Common myeloid progenitor, CD34-positive (primary cell): ENCODE measurements around the gene HEXD.
A peak's percentile ranks its signal among the peaks of the same experiment; 100 is the strongest.

Experiments
- CTCF ChIA-PET: fragments of 350-600 bp; sonication (Branson Sonifier 250); formaldehyde crosslinking; loops from one replicate; lab custom pipeline; 2021; ENCODE audit warnings: antibody characterized with exemption; lab: Charles Lee
- POLR2A ChIA-PET: fragments of 350-600 bp; sonication (Branson Sonifier 250); formaldehyde crosslinking; loops from one replicate; lab custom pipeline; 2021; ENCODE audit warnings: antibody characterized with exemption; lab: Charles Lee
- DNase-seq, 3 donors: peaks; one replicate each; pipeline versions ENCODE4 v3.0.0 to v3.0.0-alpha.2; 2013
- H3K27ac ChIP-seq, 2 experiments: 1 replicate in 1 of 2; 2 replicates in 1 of 2; pipeline ENCODE4 v1.7.0; 2013; ENCODE audit warnings: inconsistent platforms in 2 of 2, low read length in 2 of 2, mild to moderate bottlenecking in 2 of 2, low read depth in 1 of 2, moderate library complexity in 1 of 2; ENCODE audit not compliant: severe bottlenecking in 2 of 2, insufficient read depth in 1 of 2, poor library complexity in 1 of 2
- H3K27me3 ChIP-seq, 5 experiments: replicated peaks in 2 of 5; 1 replicate in 3 of 5; 2 replicates in 2 of 5; pipeline versions ENCODE4 v1.6.1 to v1.7.0; 2013; ENCODE audit warnings: low read length in 4 of 5, mild to moderate bottlenecking in 2 of 5, moderate library complexity in 2 of 5, inconsistent platforms in 1 of 5; ENCODE audit not compliant: insufficient read depth in 5 of 5, control insufficient read depth in 4 of 5
- H3K36me3 ChIP-seq, 4 experiments: 1 replicate in 2 of 4; 2 replicates in 2 of 4; pipeline versions ENCODE4 v1.6.1 to v1.7.0; 2013; ENCODE audit warnings: low read length in 3 of 4, control low read depth in 1 of 4, mild to moderate bottlenecking in 1 of 4; ENCODE audit not compliant: control insufficient read depth in 4 of 4, insufficient read depth in 4 of 4
- H3K4me1 ChIP-seq, 4 experiments: 1 replicate in 3 of 4; 2 replicates in 1 of 4; pipeline versions ENCODE4 v1.6.1 to v1.7.1; 2013; ENCODE audit warnings: low read length in 3 of 4, mild to moderate bottlenecking in 3 of 4, control low read depth in 1 of 4, inconsistent platforms in 1 of 4, moderate library complexity in 1 of 4; ENCODE audit not compliant: control insufficient read depth in 4 of 4, insufficient read depth in 4 of 4; ENCODE audit errors: control extremely low read depth in 1 of 4
- H3K4me3 ChIP-seq, 7 experiments: 1 replicate in 4 of 7; 2 replicates in 3 of 7; pipeline versions ENCODE4 v1.5.1 to v1.7.0; 2013; ENCODE audit warnings: mild to moderate bottlenecking in 7 of 7, low read length in 6 of 7, moderate library complexity in 6 of 7, inconsistent platforms in 2 of 7, low read depth in 2 of 7, control low read depth in 1 of 7; ENCODE audit not compliant: insufficient read depth in 4 of 7, control insufficient read depth in 1 of 7; ENCODE audit errors: extremely low read depth in 1 of 7
- H3K9me3 ChIP-seq, 5 experiments: 1 replicate in 4 of 5; 2 replicates in 1 of 5; pipeline versions ENCODE4 v1.6.1 to v1.7.1; 2013; ENCODE audit warnings: low read length in 4 of 5, mild to moderate bottlenecking in 2 of 5, inconsistent platforms in 1 of 5, low read depth in 1 of 5, moderate library complexity in 1 of 5; ENCODE audit not compliant: control insufficient read depth in 4 of 5, insufficient read depth in 2 of 5; ENCODE audit errors: control extremely low read depth in 1 of 5
- WGBS: methylation state at CpG from one replicate; pipeline ENCODE4 v1.1.5; 2013; ENCODE audit not compliant: insufficient coverage; 5-methylcytosine and 5-hydroxymethylcytosine counted together

HEXD gene

GRCh38 chr17:82464567-82464929 lies 46.4 kb downstream of the HEXD start:
- Histone ChIP-seq H3K27me3 (no peaks in the 10 kb centered on the region), H3K27ac (no peak overlapping the region), H3K9me3 (no peaks in the 10 kb centered on the region), H3K4me1 (peaks cover 0 to 5% (median 3%) of the 10 kb centered on the region in 4 experiments), H3K4me3 (no peak overlapping the region), H3K36me3 (peaks cover 22 to 90% (median 62%) of the 10 kb centered on the region in 4 experiments)
- no peak for DNase-seq
- WGBS: over 99% methylated on average over 10 of the region's 11 CpGs
- CTCF ChIA-PET: no interaction called here
- POLR2A ChIA-PET: no interaction called here

DNA sequence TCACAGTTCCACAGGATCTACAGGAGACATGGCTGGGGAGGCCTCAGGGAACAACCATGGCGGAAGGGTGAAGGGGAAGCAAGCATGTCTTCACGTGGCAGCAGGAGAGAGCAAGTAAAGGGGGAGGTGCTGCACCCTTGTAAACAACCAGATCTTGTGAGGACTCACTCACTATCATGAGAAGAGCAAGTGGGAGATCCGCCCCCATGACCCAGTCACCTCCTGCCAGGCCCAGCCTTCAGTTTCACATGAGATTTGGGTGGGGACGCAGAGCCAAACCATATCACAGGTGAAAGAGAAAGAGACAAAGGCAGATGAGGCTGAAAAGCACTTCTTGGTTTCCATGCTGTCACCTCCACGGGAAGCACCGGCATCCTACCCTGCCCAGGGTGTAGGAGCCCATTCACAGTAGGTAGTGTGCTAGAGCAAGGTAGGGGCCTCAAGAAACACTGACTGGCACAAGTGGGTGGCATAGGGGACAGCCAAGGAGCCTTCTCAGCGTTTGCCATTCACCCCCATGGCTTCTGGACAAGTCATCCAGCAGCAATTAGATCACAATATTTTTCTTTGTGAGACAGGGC lies 47.0 kb downstream of the HEXD start:
- CTCF ChIA-PET: interaction anchor here (1.4 kb wide), 1 partner anchor 8 kb away, joined by 3 read pairs; no protein-coding TSS in a partner anchor
- WGBS: 96% methylated on average over 7 of the region's 7 CpGs
- Histone ChIP-seq H3K4me3 (no peak overlapping the region), H3K27ac (no peak overlapping the region), H3K4me1 (no peaks in the 10 kb centered on the region), H3K27me3 (no peaks in the 10 kb centered on the region), H3K36me3 (peaks cover 24 to 94% (median 66%) of the 10 kb centered on the region in 4 experiments), H3K9me3 (no peaks in the 10 kb centered on the region)
- POLR2A ChIA-PET: no interaction called here
- no peak for DNase-seq

- Histone ChIP-seq H3K4me3 (no peak overlapping the region), H3K27ac (no peak overlapping the region), H3K27me3 (no peaks in the 10 kb centered on the region), H3K4me1 (no peaks in the 10 kb centered on the region), H3K9me3 (no peaks in the 10 kb centered on the region), H3K36me3 (peaks cover 16 to 87% (median 43%) of the 10 kb centered on the region in 4 experiments)
- WGBS: 96% methylated on average over 7 of the region's 7 CpGs
- DNase-seq: no peak
- CTCF ChIA-PET: no interaction called here
- POLR2A ChIA-PET: interaction anchor here (0.5 kb wide), 1 partner anchor 10 kb away, joined by 3 read pairs; the partner anchor contains the start of gene NARF
Observed at GRCh38 chr17:82468692-82469091, 50.5 kb downstream of the HEXD start.

GRCh38 chr17:82470065-82470464 lies 51.9 kb downstream of the HEXD start:
- H3K9me3 ChIP-seq: no peaks in the 10 kb centered on the region
- peaks cover 14 to 87% (median 40%) of the 10 kb centered on the region in 4 experiments for H3K36me3 ChIP-seq
- DNase-seq: no peak
- 96% methylated on average over 4 of the region's 7 CpGs for WGBS
- ChIA-PET POLR2A (no interaction called here), CTCF (no interaction called here)
- H3K27ac ChIP-seq: no peak overlapping the region
- no peak overlapping the region for H3K4me3 ChIP-seq
- no peaks in the 10 kb centered on the region for H3K4me1 ChIP-seq
- H3K27me3 ChIP-seq: no peaks in the 10 kb centered on the region

DNA sequence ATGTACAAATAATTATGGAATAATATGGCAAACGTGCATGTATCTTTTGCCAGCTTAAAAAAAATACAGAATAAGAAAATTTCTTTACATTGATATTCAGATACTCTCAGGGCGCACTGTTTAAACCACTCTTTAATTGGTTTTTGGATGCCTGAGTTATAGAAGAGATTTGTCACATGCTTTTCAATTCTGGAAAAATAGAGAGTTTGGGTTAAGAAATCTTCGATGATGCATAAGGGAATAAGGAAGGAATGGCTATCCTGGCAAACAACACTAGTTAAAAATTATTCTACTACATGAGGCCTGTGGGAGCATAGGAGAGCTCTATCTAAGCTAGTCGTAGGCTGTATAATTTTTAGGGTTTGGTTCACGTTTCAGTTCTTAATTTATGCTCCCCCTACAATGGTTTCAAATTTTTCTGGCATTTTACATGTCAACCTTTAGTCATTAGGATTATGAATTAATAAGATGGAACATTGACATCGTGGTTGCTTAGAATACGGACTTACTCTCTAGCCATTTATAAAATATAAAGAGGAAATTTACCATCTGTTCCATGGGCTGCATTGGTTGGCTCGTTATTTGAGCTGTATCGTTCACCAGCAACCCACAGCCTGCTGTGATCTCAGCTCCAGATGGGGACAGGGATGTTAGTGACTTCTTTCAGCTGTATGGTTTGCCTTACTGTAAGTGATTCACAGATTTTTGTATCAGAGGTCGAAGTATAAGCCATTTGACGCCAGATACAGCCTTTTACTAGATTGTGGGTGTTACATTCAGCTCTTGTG lies 56.3 kb downstream of the HEXD start:
- H3K4me1 ChIP-seq: peaks cover 0 to 10% (median 0%) of the 10 kb centered on the region in 4 experiments
- H3K27me3 ChIP-seq: no peaks in the 10 kb centered on the region
- H3K27ac ChIP-seq: peak overlapping the region in 1 of 2 experiments; percentile 0
- ChIA-PET POLR2A (no interaction called here), CTCF (interaction anchor here (1.1 to 1.6 kb wide), 3 partner anchors 9 to 131 kb away, joined by 3 read pairs; no protein-coding TSS in a partner anchor)
- no peaks in the 10 kb centered on the region for H3K9me3 ChIP-seq
- DNase-seq: no peak
- no peak overlapping the region for H3K4me3 ChIP-seq
- peaks cover 11 to 77% (median 36%) of the 10 kb centered on the region in 4 experiments for H3K36me3 ChIP-seq
- WGBS: 96% methylated on average over 5 of the region's 11 CpGs

- ChIA-PET POLR2A (no interaction called here), CTCF (interaction anchor here (0.6 to 1.6 kb wide), 4 partner anchors 8 to 132 kb away, joined by 3 to 4 read pairs (median 3); no protein-coding TSS in a partner anchor)
- Histone ChIP-seq H3K27ac (no peak overlapping the region), H3K4me3 (no peak overlapping the region), H3K36me3 (peaks cover 8 to 80% (median 39%) of the 10 kb centered on the region in 4 experiments), H3K4me1 (peaks cover 0 to 11% (median 0%) of the 10 kb centered on the region in 4 experiments), H3K27me3 (no peaks in the 10 kb centered on the region), H3K9me3 (no peaks in the 10 kb centered on the region)
- 90% methylated on average over 5 of the region's 8 CpGs for WGBS
- DNase-seq: no peak
Observed at GRCh38 chr17:82475458-82475857, 57.3 kb downstream of the HEXD start.

DNA sequence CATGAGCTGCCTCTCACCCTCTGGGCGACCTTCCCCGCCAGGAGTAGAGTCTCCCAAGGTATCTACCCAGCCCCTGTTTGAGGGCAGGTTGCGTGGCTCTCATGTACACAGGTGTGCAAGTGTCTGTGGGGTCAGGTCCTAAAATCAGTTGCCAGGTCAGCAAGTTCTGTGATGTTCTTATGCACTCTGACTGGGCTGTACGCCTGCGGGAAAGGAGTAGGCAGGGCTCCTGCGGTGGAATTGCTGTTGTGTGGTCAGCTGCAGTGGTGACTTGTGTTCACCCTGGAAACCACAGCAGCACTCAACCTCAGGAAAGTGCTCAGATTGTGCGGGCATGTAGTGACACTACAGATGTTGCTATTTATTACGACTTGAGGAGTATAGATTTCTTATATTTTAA lies 59.8 kb downstream of the HEXD start:
- 95% methylated on average over 8 of the region's 8 CpGs for WGBS
- POLR2A ChIA-PET: no interaction called here

More for the DNA sequence above, 59.8 kb downstream of the HEXD start:
- CTCF ChIA-PET: interaction anchor here (1.1 to 1.5 kb wide), 3 partner anchors 73 to 175 kb away, joined by 3 read pairs; no protein-coding TSS in a partner anchor
- DNase-seq: no peak
- no peaks in the 10 kb centered on the region for H3K27me3 ChIP-seq
- H3K9me3 ChIP-seq: no peaks in the 10 kb centered on the region
- no peak overlapping the region for H3K4me3 ChIP-seq
- H3K4me1 ChIP-seq: peaks cover 0 to 11% (median 0%) of the 10 kb centered on the region in 4 experiments
- no peak overlapping the region for H3K27ac ChIP-seq
- H3K36me3 ChIP-seq: peaks cover 8 to 84% (median 49%) of the 10 kb centered on the region in 4 experiments
